B cell (primary cell): ENCODE results near the gene SLC4A8. TPM values are rescaled to one million over a fixed set of nuclear protein-coding genes. Genes with fewer than 3 reads are reported as not detected.

ENCODE experiments used
- ATAC-seq: fragments of 200-7000 bp; cut with Tn5 transposase; one replicate; pipeline ENCODE4 v1.10.0; 2021; ENCODE audit warnings: low read depth, mild to moderate bottlenecking, moderate number of reproducible peaks, moderate library complexity
- CTCF ChIA-PET: fragments of 350-600 bp; sonication (Branson Sonifier 250); formaldehyde crosslinking; loops from one replicate; lab custom pipeline; 2021; ENCODE audit warnings: antibody characterized with exemption, inconsistent platforms; lab: Charles Lee
- POLR2A ChIA-PET: fragments of 350-600 bp; sonication (Branson Sonifier 250); formaldehyde crosslinking; loops from one replicate; lab custom pipeline; 2021; ENCODE audit warnings: antibody characterized with exemption; lab: Charles Lee
- DNase-seq: peaks from one replicate; pipeline ENCODE4 v3.0.0; 2013
- H2AFZ ChIP-seq: 2 replicates; pipeline ENCODE4 v1.6.1; 2012; ENCODE audit warnings: mild to moderate bottlenecking, low read depth, low read length; ENCODE audit not compliant: insufficient read depth, poor library complexity, severe bottlenecking
- H3K27ac ChIP-seq, 2 donors: 1 replicate in 1 of 2; 2 replicates in 1 of 2; pipeline ENCODE4 v1.5.1; 2012 to 2013; ENCODE audit warnings: low read length in 2 of 2, mild to moderate bottlenecking in 2 of 2, moderate library complexity in 1 of 2
- H3K27me3 ChIP-seq, 4 experiments: fragments of 200-600 bp in 1 of 4; sonication (generic) in 1 of 4; replicated peaks in 1 of 4; 1 replicate in 2 of 4; 2 replicates in 2 of 4; pipeline versions ENCODE4 v1.6.1 to v1.7.0; 2013 to 2016; ENCODE audit warnings: low read length in 3 of 4, mild to moderate bottlenecking in 2 of 4, mixed read lengths in 1 of 4, moderate library complexity in 1 of 4; ENCODE audit not compliant: insufficient read depth in 4 of 4, control insufficient read depth in 3 of 4; ENCODE audit errors: control extremely low read depth in 1 of 4
- H3K36me3 ChIP-seq, 2 experiments: replicated peaks in 1 of 2; 1 replicate in 1 of 2; 2 replicates in 1 of 2; pipeline versions ENCODE4 v1.6.1 to v1.7.1; 2013; ENCODE audit warnings: low read length in 1 of 2; ENCODE audit not compliant: insufficient read depth in 2 of 2, control insufficient read depth in 1 of 2; ENCODE audit errors: control extremely low read depth in 1 of 2, extremely low read depth in 1 of 2
- H3K4me1 ChIP-seq, 2 donors: fragments of 200-600 bp in 1 of 2; sonication (generic) in 1 of 2; 1 replicate in 1 of 2; 2 replicates in 1 of 2; pipeline versions ENCODE4 v1.5.1 to v1.6.1; 2013 to 2017; ENCODE audit warnings: low read length in 2 of 2; ENCODE audit not compliant: control insufficient read depth in 2 of 2, insufficient read depth in 2 of 2
- H3K4me2 ChIP-seq: replicated peaks from 2 replicates; pipeline ENCODE3; 2012; ENCODE audit warnings: mild to moderate bottlenecking, low read depth, low read length; ENCODE audit not compliant: poor library complexity, severe bottlenecking
- H3K4me3 ChIP-seq, 5 experiments: fragments of 200-600 bp in 1 of 5; sonication (generic) in 1 of 5; 1 replicate in 3 of 5; 2 replicates in 2 of 5; pipeline versions ENCODE4 v1.5.1 to v1.7.0; 2011 to 2016; ENCODE audit warnings: low read length in 4 of 5, mild to moderate bottlenecking in 4 of 5, low read depth in 2 of 5, control low read depth in 1 of 5, moderate library complexity in 1 of 5; ENCODE audit not compliant: insufficient read depth in 1 of 5; ENCODE audit errors: control extremely low read depth in 1 of 5, extremely low read depth in 1 of 5
- H3K79me2 ChIP-seq: fragments of 200-600 bp; sonication (generic); one replicate; pipeline ENCODE4 v1.6.0; 2016; ENCODE audit warnings: low read length; ENCODE audit not compliant: control insufficient read depth, insufficient read depth
- H3K9ac ChIP-seq: fragments of 200-600 bp; sonication (generic); 2 replicates; pipeline ENCODE4 v1.6.1; 2017; ENCODE audit warnings: mild to moderate bottlenecking, low read length, moderate library complexity
- H3K9me3 ChIP-seq, 3 donors: one replicate each; pipeline versions ENCODE4 v1.6.1 to v1.7.1; 2013; ENCODE audit warnings: low read length in 2 of 3; ENCODE audit not compliant: control insufficient read depth in 2 of 3, insufficient read depth in 1 of 3; ENCODE audit errors: control extremely low read depth in 1 of 3
- H4K20me1 ChIP-seq: 2 replicates; pipeline ENCODE4 v1.6.0; 2012; ENCODE audit warnings: mild to moderate bottlenecking, low read length; ENCODE audit not compliant: insufficient read depth, control insufficient read depth, poor library complexity, severe bottlenecking
- H3K27ac Mint-ChIP-seq: one replicate; pipeline ENCODE4 v1.8.0; 2021; ENCODE audit warnings: mixed read lengths
- H3K27me3 Mint-ChIP-seq: one replicate; pipeline ENCODE4 v1.8.0; 2021; ENCODE audit warnings: mixed read lengths
- H3K4me1 Mint-ChIP-seq: one replicate; pipeline ENCODE4 v1.8.0; 2021; ENCODE audit warnings: mixed read lengths
- H3K4me3 Mint-ChIP-seq: one replicate; pipeline ENCODE4 v1.8.0; 2021; ENCODE audit warnings: mixed read lengths
- H3K9me3 Mint-ChIP-seq: one replicate; pipeline ENCODE4 v1.8.0; 2022; ENCODE audit warnings: mixed read lengths; ENCODE audit not compliant: insufficient read depth
- CTCF ChIP-seq: fragments of 200-600 bp; IDR thresholded peaks from one replicate; pipeline ENCODE4 v1.8.0; 2022; ENCODE audit warnings: antibody characterized with exemption, mild to moderate bottlenecking
- EZH2 ChIP-seq: IDR thresholded peaks from 2 replicates; pipeline ENCODE4 v1.6.1; 2012; ENCODE audit warnings: borderline replicate concordance, low read depth, mild to moderate bottlenecking, moderate library complexity, low read length; ENCODE audit not compliant: insufficient read depth, poor library complexity, severe bottlenecking
- WGBS: methylation state at CpG from one replicate; pipeline ENCODE4 v1.1.5; 2013; ENCODE audit warnings: missing lambda C conversion rate; ENCODE audit not compliant: insufficient coverage; 5-methylcytosine and 5-hydroxymethylcytosine counted together
- intact Hi-C: fragments of 100-400 bp; cut with micrococcal nuclease; formaldehyde crosslinking; loops from one replicate; pipeline ENCODE4 v1.10.0; 2022
- polyA plus RNA-seq: library from polyadenylated mRNA; depleted of rRNA; stranded (reverse); fragments of >200 nt; gene quantifications from 2 replicates; pipeline ENCODE4 v1.2.3, GENCODE V29; 2012
- total RNA-seq, 2 donors: library from RNA; stranded (reverse); fragments of 120-200 nt in 1 of 2; gene quantifications; 1 replicate in 1 of 2; 2 replicates in 1 of 2; pipeline versions ENCODE4 v1.2.3 to v1.2.4, GENCODE V29; 2013 to 2022

The SLC4A8 gene
- total and polyA plus RNA-seq, 2 donors (not counting 1 experiment from before 2014, with no cell fraction given) = 3.1 to 3.2 TPM

- no peak overlapping the region for H3K27ac Mint-ChIP-seq
- CTCF ChIA-PET = interaction anchor here (0.9 to 2.5 kb wide), 2 partner anchors 9 to 11 kb away, joined by 6 to 7 read pairs; no protein-coding TSS in a partner anchor
- WGBS = 89% methylated on average over 1 of the region's 4 CpGs
Observed at GRCh38 chr12:51430196-51430895, 5.7 kb downstream of the SLC4A8 start.

More at GRCh38 chr12:51430196-51430895, 5.7 kb downstream of the SLC4A8 start:
- H3K4me3 ChIP-seq = no peak overlapping the region
- peak overlapping the region; percentile 15 for H3K4me2 ChIP-seq
- no peak for TF ChIP-seq EZH2
- TF ChIP-seq CTCF = no peak
- no peaks in the 10 kb centered on the region for H3K9me3 ChIP-seq
- Mint-ChIP-seq H3K9me3 (no peaks in the 10 kb centered on the region), H3K4me3 (no peak overlapping the region), H3K4me1 (peaks cover 32% of the 10 kb centered on the region), H3K27me3 (no peaks in the 10 kb centered on the region)
- no peak overlapping the region for H3K27ac ChIP-seq
- ATAC-seq = no peak
- intact Hi-C loops = no loop called here
- no peak overlapping the region for H3K9ac ChIP-seq
- no peak for DNase-seq
- H4K20me1 ChIP-seq = no peaks in the 10 kb centered on the region
- H3K79me2 ChIP-seq = no peaks in the 10 kb centered on the region
- H2AFZ ChIP-seq = no peak overlapping the region
- POLR2A ChIA-PET = no interaction called here
- H3K27me3 ChIP-seq = no peaks in the 10 kb centered on the region
- no peaks in the 10 kb centered on the region for H3K36me3 ChIP-seq
- peaks cover 16 to 20% of the 10 kb centered on the region in 2 donors for H3K4me1 ChIP-seq
